PC-3 (cell line): ENCODE results near the gene GK. TPM values are rescaled to one million over a fixed set of nuclear protein-coding genes. Genes with fewer than 3 reads are reported as not detected.

Source experiments
- ATAC-seq: fragments of 200-7000 bp; cut with Tn5 transposase; 2 replicates; pipeline ENCODE4 v1.9.1; 2020; ENCODE audit warnings: mild to moderate bottlenecking, moderate library complexity
- BruUV-seq: library from RNA; stranded (reverse); fragments of 400-500 nt; replicated peaks from 2 replicates; lab custom pipeline; 2021; lab: Mats Ljungman, UMichigan
- CTCF ChIA-PET: fragments of 300-600 bp; sonication (Branson Sonifier 250); formaldehyde crosslinking; loops from one replicate; lab custom pipeline; 2022; ENCODE audit warnings: antibody characterized with exemption; lab: Charles Lee
- POLR2A ChIA-PET: fragments of 300-600 bp; sonication (Branson Sonifier 250); formaldehyde crosslinking; loops from one replicate; lab custom pipeline; 2022; ENCODE audit warnings: antibody characterized with exemption; ENCODE audit not compliant: unreplicated experiment; lab: Charles Lee
- DNase-seq: peaks from one replicate; pipeline ENCODE4 v3.0.0-alpha.2; 2015
- H2AFZ ChIP-seq: fragments of 300-600 bp; sonication (generic); 2 replicates; pipeline ENCODE4 v1.6.0; 2016; ENCODE audit warnings: antibody characterized with exemption, low read length
- H3F3A ChIP-seq: fragments of 300-600 bp; sonication (generic); one replicate; pipeline ENCODE4 v1.6.0; 2017; ENCODE audit warnings: antibody characterized with exemption, low read length, control low read depth, mild to moderate bottlenecking; ENCODE audit not compliant: unreplicated experiment
- H3K27ac ChIP-seq: fragments of 300-600 bp; sonication (generic); 2 replicates; pipeline ENCODE4 v1.5.1; 2016; ENCODE audit warnings: mild to moderate bottlenecking, low read length
- H3K27me3 ChIP-seq: fragments of 300-600 bp; sonication (generic); 2 replicates; pipeline ENCODE4 v1.6.1; 2016; ENCODE audit warnings: low read length, mixed read lengths
- H3K36me3 ChIP-seq: fragments of 300-600 bp; sonication (generic); 2 replicates; pipeline ENCODE4 v1.6.1; 2016; ENCODE audit warnings: low read depth, mixed run types, low read length, mixed read lengths
- H3K4me1 ChIP-seq: fragments of 300-600 bp; sonication (generic); 2 replicates; pipeline ENCODE4 v1.5.1; 2016; ENCODE audit warnings: low read length; ENCODE audit not compliant: insufficient read depth
- H3K4me2 ChIP-seq: fragments of 300-600 bp; sonication (generic); 2 replicates; pipeline ENCODE4 v1.6.0; 2016; ENCODE audit warnings: low read length
- H3K4me3 ChIP-seq: fragments of 300-600 bp; sonication (generic); 2 replicates; pipeline ENCODE4 v1.5.1; 2016; ENCODE audit warnings: mild to moderate bottlenecking, low read length, mixed read lengths
- H3K79me2 ChIP-seq: fragments of 300-600 bp; sonication (generic); 2 replicates; pipeline ENCODE4 v1.6.1; 2017; ENCODE audit warnings: low read length, mixed read lengths
- H3K9ac ChIP-seq: fragments of 300-600 bp; sonication (generic); 2 replicates; pipeline ENCODE4 v1.6.0; 2016; ENCODE audit warnings: mild to moderate bottlenecking, low read length
- H3K9me2 ChIP-seq: fragments of 300-600 bp; sonication (generic); replicated peaks from 2 replicates; pipeline ENCODE4 v1.6.1; 2016; ENCODE audit warnings: mixed run types, low read length, mixed read lengths
- H3K9me3 ChIP-seq: fragments of 300-600 bp; sonication (generic); 2 replicates; pipeline ENCODE4 v1.6.1; 2016; ENCODE audit warnings: low read length, mixed read lengths
- H4K20me1 ChIP-seq: fragments of 300-600 bp; sonication (generic); 2 replicates; pipeline ENCODE4 v1.6.1; 2016; ENCODE audit warnings: low read length, mixed read lengths
- EZH2 ChIP-seq: fragments of 300-600 bp; sonication (generic); IDR thresholded peaks from one replicate; pipeline ENCODE4 v1.6.1; 2017; ENCODE audit warnings: antibody characterized with exemption, mild to moderate bottlenecking, low read length; ENCODE audit not compliant: unreplicated experiment
- EZH2phosphoT487 ChIP-seq: fragments of 300-600 bp; sonication (generic); IDR thresholded peaks from 2 replicates; pipeline ENCODE4 v1.6.1; 2018; ENCODE audit warnings: mild to moderate bottlenecking, antibody characterized with exemption, low read length, borderline replicate concordance
- intact Hi-C: fragments of 100-400 bp; cut with micrococcal nuclease; formaldehyde crosslinking; loops from 2 replicates; pipeline ENCODE4 v1.9.0; 2023
- total RNA-seq: library from RNA; depleted of rRNA; stranded (reverse); fragments of >200 nt; gene quantifications from 2 replicates; pipeline ENCODE4 v1.2.3, GENCODE V29; 2014
- TF ChIP-seq, protein P1 (sequence below): fragments of 300-600 bp; sonication (generic); conservative IDR thresholded peaks from 2 replicates; pipeline ENCODE4 v1.5.1; 2017; ENCODE audit warnings: antibody characterized with exemption, low read depth, mild to moderate bottlenecking, low read length

GK gene
- total RNA-seq, 1 experiment from 2014 or later, result 4.1 TPM

DNA sequence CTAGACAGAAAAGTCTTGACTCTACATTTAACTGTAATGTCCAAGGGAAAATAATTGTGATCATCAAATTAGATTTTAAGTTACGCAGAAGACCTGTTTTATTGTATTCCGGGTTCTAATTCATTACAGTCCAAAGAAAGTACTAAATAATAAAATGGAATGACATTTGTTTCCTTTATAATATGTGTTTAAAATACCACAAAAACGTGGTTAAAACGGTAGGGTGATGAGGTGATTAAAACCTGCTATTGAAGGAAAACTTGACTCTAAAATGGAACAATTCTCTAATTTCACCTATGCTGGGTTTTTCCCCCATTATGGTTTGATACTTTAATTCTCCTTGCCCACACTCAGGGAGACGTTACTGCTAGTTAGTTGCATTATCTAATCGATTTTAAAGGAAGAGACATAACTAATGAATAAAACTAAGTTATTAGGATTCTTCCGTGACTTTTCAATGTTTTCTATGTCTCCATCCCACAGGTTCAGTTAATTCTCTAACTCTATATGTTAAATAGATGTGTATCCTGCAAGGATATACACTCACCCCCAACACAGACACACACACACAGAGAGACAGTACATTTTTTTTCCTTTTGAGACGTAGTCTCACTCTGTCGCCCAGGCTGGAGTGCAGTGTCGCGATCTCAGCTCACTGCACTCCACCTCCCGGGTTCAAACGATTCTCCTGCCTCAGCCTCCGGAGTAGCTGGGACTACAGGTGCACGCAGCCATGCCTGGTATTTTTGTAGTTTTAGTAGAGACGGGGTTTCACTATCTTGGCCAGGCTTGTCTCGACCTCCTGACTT lies 80.8 kb downstream of the GK start:
- Histone ChIP-seq H3F3A (no peaks in the 10 kb centered on the region), H3K4me1 (no peaks in the 10 kb centered on the region), H2AFZ (no peak overlapping the region), H3K79me2 (no peaks in the 10 kb centered on the region), H3K9me3 (no peaks in the 10 kb centered on the region), H3K4me2 (no peak overlapping the region), H3K36me3 (no peaks in the 10 kb centered on the region), H3K27ac (no peak overlapping the region), H3K9ac (no peak overlapping the region), H3K27me3 (no peaks in the 10 kb centered on the region), H3K4me3 (no peak overlapping the region), H4K20me1 (no peaks in the 10 kb centered on the region), H3K9me2 (no peaks in the 10 kb centered on the region)
- TSS peak; percentile 19 for BruUV-seq
- POLR2A ChIA-PET, result no interaction called here
- CTCF ChIA-PET, result no interaction called here
- TF ChIP-seq, protein P1, sequence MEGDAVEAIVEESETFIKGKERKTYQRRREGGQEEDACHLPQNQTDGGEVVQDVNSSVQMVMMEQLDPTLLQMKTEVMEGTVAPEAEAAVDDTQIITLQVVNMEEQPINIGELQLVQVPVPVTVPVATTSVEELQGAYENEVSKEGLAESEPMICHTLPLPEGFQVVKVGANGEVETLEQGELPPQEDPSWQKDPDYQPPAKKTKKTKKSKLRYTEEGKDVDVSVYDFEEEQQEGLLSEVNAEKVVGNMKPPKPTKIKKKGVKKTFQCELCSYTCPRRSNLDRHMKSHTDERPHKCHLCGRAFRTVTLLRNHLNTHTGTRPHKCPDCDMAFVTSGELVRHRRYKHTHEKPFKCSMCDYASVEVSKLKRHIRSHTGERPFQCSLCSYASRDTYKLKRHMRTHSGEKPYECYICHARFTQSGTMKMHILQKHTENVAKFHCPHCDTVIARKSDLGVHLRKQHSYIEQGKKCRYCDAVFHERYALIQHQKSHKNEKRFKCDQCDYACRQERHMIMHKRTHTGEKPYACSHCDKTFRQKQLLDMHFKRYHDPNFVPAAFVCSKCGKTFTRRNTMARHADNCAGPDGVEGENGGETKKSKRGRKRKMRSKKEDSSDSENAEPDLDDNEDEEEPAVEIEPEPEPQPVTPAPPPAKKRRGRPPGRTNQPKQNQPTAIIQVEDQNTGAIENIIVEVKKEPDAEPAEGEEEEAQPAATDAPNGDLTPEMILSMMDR, result no peak
- TF ChIP-seq EZH2phosphoT487 (no peak), EZH2 (no peak)
- intact Hi-C loops, result no loop called here
- no peak for ATAC-seq
- no peak for DNase-seq

DNA sequence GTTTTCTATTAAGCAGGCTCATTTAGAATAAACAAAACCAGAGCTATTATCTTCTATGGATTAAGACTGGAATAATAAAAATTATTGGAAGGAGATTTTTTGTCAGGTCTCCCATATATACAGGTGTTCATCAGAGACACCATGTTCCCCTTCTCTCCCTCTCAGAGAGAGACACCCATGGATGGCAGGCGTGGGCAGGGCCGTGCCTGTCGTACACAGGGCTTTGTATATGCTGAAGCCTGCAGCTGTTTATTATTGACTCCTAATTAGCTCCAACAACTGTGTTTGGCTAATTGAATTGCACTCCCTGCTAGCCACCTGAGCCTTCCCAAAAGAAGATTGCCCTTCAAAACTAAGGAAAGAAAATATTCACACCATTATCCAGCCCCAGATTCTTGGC lies 81.6 kb downstream of the GK start:
- DNase-seq (no peak), ATAC-seq (no peak)
- Histone ChIP-seq H2AFZ (no peak overlapping the region), H4K20me1 (no peaks in the 10 kb centered on the region), H3K4me3 (no peak overlapping the region), H3K9me2 (no peaks in the 10 kb centered on the region), H3K9ac (no peak overlapping the region), H3K36me3 (no peaks in the 10 kb centered on the region), H3K9me3 (no peaks in the 10 kb centered on the region), H3K4me1 (no peaks in the 10 kb centered on the region), H3K4me2 (no peak overlapping the region), H3K27me3 (no peaks in the 10 kb centered on the region), H3K79me2 (no peaks in the 10 kb centered on the region), H3K27ac (no peak overlapping the region), H3F3A (no peaks in the 10 kb centered on the region)
- no peak for TF ChIP-seq EZH2
- TF ChIP-seq, protein P1, result no peak
- TF ChIP-seq EZH2phosphoT487, result no peak
- no TSS peak for BruUV-seq
- intact Hi-C loops, result no loop called here
- ChIA-PET CTCF (no interaction called here), POLR2A (no interaction called here)

DNA sequence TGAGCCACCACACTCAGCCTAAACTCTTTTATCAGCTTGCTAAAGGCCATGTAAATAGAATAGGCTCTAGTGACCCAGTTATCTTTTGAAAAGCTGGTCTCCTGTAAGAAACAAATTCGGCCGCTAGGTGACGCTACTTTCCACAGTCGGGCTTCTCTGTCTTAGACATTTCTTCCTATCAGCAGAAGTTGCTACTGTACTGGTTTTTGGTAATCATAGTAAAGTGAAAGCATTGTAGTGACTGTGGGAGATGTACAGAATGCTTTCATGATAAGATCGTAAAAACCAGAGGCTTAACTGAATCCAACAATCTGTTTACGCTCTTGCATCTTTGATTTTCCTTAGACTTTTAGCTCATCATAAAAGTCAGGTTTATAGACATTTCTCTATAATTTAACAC lies 82.6 kb downstream of the GK start:
- Histone ChIP-seq H2AFZ (no peak overlapping the region), H3K27me3 (no peaks in the 10 kb centered on the region), H3K79me2 (no peaks in the 10 kb centered on the region), H3K9me3 (no peaks in the 10 kb centered on the region), H4K20me1 (no peaks in the 10 kb centered on the region), H3K27ac (no peak overlapping the region), H3K4me1 (no peaks in the 10 kb centered on the region), H3F3A (no peaks in the 10 kb centered on the region), H3K36me3 (no peaks in the 10 kb centered on the region), H3K9ac (no peak overlapping the region), H3K4me2 (no peak overlapping the region), H3K9me2 (no peaks in the 10 kb centered on the region), H3K4me3 (no peak overlapping the region)
- ChIA-PET POLR2A (no interaction called here), CTCF (no interaction called here)
- no TSS peak for BruUV-seq
- DNase-seq, result peak; percentile 84
- peak; percentile 81 for ATAC-seq
- TF ChIP-seq, protein P1, result peak; percentile 88
- TF ChIP-seq EZH2 (no peak), EZH2phosphoT487 (no peak)
- intact Hi-C loops, result loop anchor here (1.0 kb wide), 1 partner anchor 85 kb away; no protein-coding TSS in a partner anchor
